ENCODE measurements around the gene KCNK17. TPM values are rescaled to one million over a fixed set of nuclear protein-coding genes. Genes with fewer than 3 reads are reported as not detected.

KCNK17 gene
- total RNA-seq, 1 experiment from 2014 or later: not detected

- H3K27ac ChIP-seq (ENCODE audit: low read length): no peak overlapping the region
- no peaks in the 10 kb centered on the region for H3K9me3 ChIP-seq (ENCODE audit: control insufficient read depth, insufficient read depth, low read depth, low read length)
- no TSS peak for BruUV-seq (replicated peaks)
- intact Hi-C loops (cut with micrococcal nuclease; ENCODE audit: unreplicated experiment): no loop called here
- no peak overlapping the region for H3K4me3 ChIP-seq (ENCODE audit: low read depth in 2 of 2, low read length in 2 of 2)
- DNase-seq (ENCODE audit: low read depth, low spot score): no peak
- in situ Hi-C loops (cut with HindIII; ENCODE audit: low pct_unique_long_range_greater_than_20kb, low sequenced_read_pairs): no loop called here
- no peak for ATAC-seq
- H3K4me1 ChIP-seq (ENCODE audit: control insufficient read depth, insufficient read depth, low read length): no peaks in the 10 kb centered on the region
- H3K27me3 ChIP-seq (ENCODE audit: control insufficient read depth, insufficient read depth, low read length): no peaks in the 10 kb centered on the region; the same call in 1 of the 2 replicates
- ChIA-PET POLR2A (no interaction called here), CTCF (interaction anchor here (0.6 kb wide), 1 partner anchor 487 kb away, joined by 3 read pairs; no protein-coding TSS in a partner anchor)
- no peaks in the 10 kb centered on the region for H3K36me3 ChIP-seq (ENCODE audit: control insufficient read depth, insufficient read depth, low read length)
- TF ChIP-seq TCF7L2 (IDR thresholded peaks at IDR 0.05; ENCODE audit: low read depth, low read length): no peak
- no peak for TF ChIP-seq POLR2AphosphoS5 (IDR thresholded peaks at IDR 0.05; ENCODE audit: low read depth, low read length)
- no peak for TF ChIP-seq CTCF (IDR thresholded peaks at IDR 0.05)
- TF ChIP-seq, protein P1, sequence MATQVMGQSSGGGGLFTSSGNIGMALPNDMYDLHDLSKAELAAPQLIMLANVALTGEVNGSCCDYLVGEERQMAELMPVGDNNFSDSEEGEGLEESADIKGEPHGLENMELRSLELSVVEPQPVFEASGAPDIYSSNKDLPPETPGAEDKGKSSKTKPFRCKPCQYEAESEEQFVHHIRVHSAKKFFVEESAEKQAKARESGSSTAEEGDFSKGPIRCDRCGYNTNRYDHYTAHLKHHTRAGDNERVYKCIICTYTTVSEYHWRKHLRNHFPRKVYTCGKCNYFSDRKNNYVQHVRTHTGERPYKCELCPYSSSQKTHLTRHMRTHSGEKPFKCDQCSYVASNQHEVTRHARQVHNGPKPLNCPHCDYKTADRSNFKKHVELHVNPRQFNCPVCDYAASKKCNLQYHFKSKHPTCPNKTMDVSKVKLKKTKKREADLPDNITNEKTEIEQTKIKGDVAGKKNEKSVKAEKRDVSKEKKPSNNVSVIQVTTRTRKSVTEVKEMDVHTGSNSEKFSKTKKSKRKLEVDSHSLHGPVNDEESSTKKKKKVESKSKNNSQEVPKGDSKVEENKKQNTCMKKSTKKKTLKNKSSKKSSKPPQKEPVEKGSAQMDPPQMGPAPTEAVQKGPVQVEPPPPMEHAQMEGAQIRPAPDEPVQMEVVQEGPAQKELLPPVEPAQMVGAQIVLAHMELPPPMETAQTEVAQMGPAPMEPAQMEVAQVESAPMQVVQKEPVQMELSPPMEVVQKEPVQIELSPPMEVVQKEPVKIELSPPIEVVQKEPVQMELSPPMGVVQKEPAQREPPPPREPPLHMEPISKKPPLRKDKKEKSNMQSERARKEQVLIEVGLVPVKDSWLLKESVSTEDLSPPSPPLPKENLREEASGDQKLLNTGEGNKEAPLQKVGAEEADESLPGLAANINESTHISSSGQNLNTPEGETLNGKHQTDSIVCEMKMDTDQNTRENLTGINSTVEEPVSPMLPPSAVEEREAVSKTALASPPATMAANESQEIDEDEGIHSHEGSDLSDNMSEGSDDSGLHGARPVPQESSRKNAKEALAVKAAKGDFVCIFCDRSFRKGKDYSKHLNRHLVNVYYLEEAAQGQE (IDR thresholded peaks at IDR 0.05; ENCODE audit: insufficient read depth in 1 of 2, low read depth in 2 of 2, low read length in 1 of 2): no peak
- TF ChIP-seq SIN3A (IDR thresholded peaks at IDR 0.05; ENCODE audit: borderline replicate concordance, insufficient read depth, low read depth, low read length): no peak
These were observed 53.3 kb downstream of the KCNK17 start for GRCh38 chr6:39260953-39261352.

DNA sequence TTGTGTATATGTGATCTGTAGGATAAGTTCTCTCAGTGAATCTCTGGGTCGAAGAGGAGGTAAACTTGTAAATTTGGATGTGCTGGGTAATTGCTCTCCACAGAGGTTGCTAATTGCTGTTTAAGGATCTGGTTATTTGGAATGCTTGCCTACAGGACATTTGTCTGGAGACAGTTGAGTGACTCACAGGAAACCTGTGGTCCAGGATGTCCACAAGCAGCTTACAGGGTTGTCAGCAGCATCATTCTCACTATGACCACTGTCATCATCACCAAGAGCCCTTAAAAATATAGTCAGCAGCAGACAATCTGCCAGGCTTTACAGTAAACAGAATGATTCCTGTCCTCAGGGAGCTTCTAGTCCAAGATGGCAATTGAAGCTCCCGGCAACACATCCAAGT, 53.8 kb downstream of the KCNK17 start:
- Histone ChIP-seq H3K4me3 (ENCODE audit: low read depth in 2 of 2, low read length in 2 of 2) (no peak overlapping the region), H3K27me3 (ENCODE audit: control insufficient read depth, insufficient read depth, low read length) (no peaks in the 10 kb centered on the region; the same call in 1 of the 2 replicates), H3K4me1 (ENCODE audit: control insufficient read depth, insufficient read depth, low read length) (no peaks in the 10 kb centered on the region), H3K36me3 (ENCODE audit: control insufficient read depth, insufficient read depth, low read length) (no peaks in the 10 kb centered on the region), H3K27ac (ENCODE audit: low read length) (no peak overlapping the region), H3K9me3 (ENCODE audit: control insufficient read depth, insufficient read depth, low read depth, low read length) (no peaks in the 10 kb centered on the region)
- ATAC-seq (no peak), DNase-seq (ENCODE audit: low read depth, low spot score) (no peak)
- in situ Hi-C loops (cut with HindIII; ENCODE audit: low pct_unique_long_range_greater_than_20kb, low sequenced_read_pairs) (no loop called here), intact Hi-C loops (cut with micrococcal nuclease; ENCODE audit: unreplicated experiment) (no loop called here)
- BruUV-seq (replicated peaks): no TSS peak
- ChIA-PET POLR2A (no interaction called here), CTCF (no interaction called here)
- TF ChIP-seq SIN3A (IDR thresholded peaks at IDR 0.05; ENCODE audit: borderline replicate concordance, insufficient read depth, low read depth, low read length) (no peak), CTCF (IDR thresholded peaks at IDR 0.05) (no peak), POLR2AphosphoS5 (IDR thresholded peaks at IDR 0.05; ENCODE audit: low read depth, low read length) (no peak), TCF7L2 (IDR thresholded peaks at IDR 0.05; ENCODE audit: low read depth, low read length) (no peak)
- TF ChIP-seq, protein P1 (IDR thresholded peaks at IDR 0.05; ENCODE audit: insufficient read depth in 1 of 2, low read depth in 2 of 2, low read length in 1 of 2): no peak

Data from Panc1 (cell line).